GM21390 (cell line): ENCODE results near the gene STOML1.

Source experiments
- ATAC-seq: cut with Tn5 transposase; IDR thresholded peaks from one replicate; pipeline ENCODE4 v1.9.1; 2021; ENCODE audit not compliant: unreplicated experiment

The STOML1 gene

GRCh38 chr15:74019734-74020133 is 27.6 kb upstream of the STOML1 start:
- ATAC-seq = no peak

- no peak for ATAC-seq
Measured at GRCh38 chr15:74013374-74013894, 21.3 kb upstream of the STOML1 start.

GRCh38 chr15:74011610-74012009 is 19.5 kb upstream of the STOML1 start:
- no peak for ATAC-seq

- ATAC-seq = no peak
Measured at GRCh38 chr15:74010929-74011540, 18.9 kb upstream of the STOML1 start.

- no peak for ATAC-seq
Measured at GRCh38 chr15:74008901-74009300, 16.8 kb upstream of the STOML1 start.

GRCh38 chr15:74007820-74008371 is 15.8 kb upstream of the STOML1 start:
- no peak for ATAC-seq

GRCh38 chr15:74006774-74007639 is 14.9 kb upstream of the STOML1 start:
- no peak for ATAC-seq

GRCh38 chr15:73997986-73998385 is 5.9 kb upstream of the STOML1 start:
- no peak for ATAC-seq

- peak; percentile 22 for ATAC-seq
Measured at GRCh38 chr15:73996939-73997338, 4.8 kb upstream of the STOML1 start.

- no peak for ATAC-seq
Measured at GRCh38 chr15:73996267-73996666, 4.2 kb upstream of the STOML1 start.

- no peak for ATAC-seq
Measured at GRCh38 chr15:73994912-73995622, 3.0 kb upstream of the STOML1 start.

- peak; percentile 73 for ATAC-seq
Measured at GRCh38 chr15:73994413-73994883, 2.4 kb upstream of the STOML1 start, which contains the start of gene PML. Gene PML, plus strand, starts transcription at chr15:73994716. Its CDS starts 97 bp downstream, at chr15:73994813.

- ATAC-seq = no peak
Measured at GRCh38 chr15:73993211-73993994, 1.3 kb upstream of the STOML1 start.

- no peak for ATAC-seq
Measured at GRCh38 chr15:73992594-73992898, 451 bp upstream of the STOML1 start.

- no peak for ATAC-seq
Measured at GRCh38 chr15:73991260-73991659, 835 bp downstream of the STOML1 start.

GRCh38 chr15:73990250-73991005 is 1.7 kb downstream of the STOML1 start:
- ATAC-seq = no peak

GRCh38 chr15:73989001-73989798 is 2.9 kb downstream of the STOML1 start:
- no peak for ATAC-seq

GRCh38 chr15:73988445-73988969 is 3.6 kb downstream of the STOML1 start:
- ATAC-seq = no peak
